Islet precursor cell (in vitro differentiated cells): ENCODE results near the gene GLRA3.
"Not testable (repeated sequence)": the region's sequence is repeated elsewhere in the genome, so short reads cannot be mapped to it uniquely, and the experiment has no call there.

ENCODE experiments used
- DNase-seq: peaks from one replicate; pipeline ENCODE4 v3.0.0-alpha.2; 2018

Gene GLRA3

GRCh38 chr4:174808836-174809235, 20.2 kb downstream of the GLRA3 start:
- DNase-seq = no peak

- no peak for DNase-seq
Observed at GRCh38 chr4:174808119-174808518, 20.9 kb downstream of the GLRA3 start.

GRCh38 chr4:174805746-174806145, 23.3 kb downstream of the GLRA3 start:
- no peak for DNase-seq

- no peak for DNase-seq
Observed at GRCh38 chr4:174794543-174795094, 34.4 kb downstream of the GLRA3 start.

GRCh38 chr4:174789657-174790056, 39.4 kb downstream of the GLRA3 start:
- DNase-seq = no peak

- DNase-seq = not testable (repeated sequence)
Observed at GRCh38 chr4:174778274-174778986, 50.6 kb downstream of the GLRA3 start.

GRCh38 chr4:174775366-174775765, 53.7 kb downstream of the GLRA3 start:
- no peak for DNase-seq

- no peak for DNase-seq
Observed at GRCh38 chr4:174764105-174764729, 64.8 kb downstream of the GLRA3 start.

- DNase-seq = no peak
Observed at GRCh38 chr4:174763454-174764104, 65.5 kb downstream of the GLRA3 start.

- no peak for DNase-seq
Observed at GRCh38 chr4:174761451-174761850, 67.6 kb downstream of the GLRA3 start.

- DNase-seq = no peak
Observed at GRCh38 chr4:174757736-174758135, 71.3 kb downstream of the GLRA3 start.

GRCh38 chr4:174753021-174753420, 76.0 kb downstream of the GLRA3 start:
- DNase-seq = no peak

- DNase-seq = no peak
Observed at GRCh38 chr4:174752026-174752425, 77.0 kb downstream of the GLRA3 start.

- no peak for DNase-seq
Observed at GRCh38 chr4:174749091-174749490, 80.0 kb downstream of the GLRA3 start.

- DNase-seq = no peak
Observed at GRCh38 chr4:174746710-174747109, 82.3 kb downstream of the GLRA3 start.

GRCh38 chr4:174742561-174742960, 86.5 kb downstream of the GLRA3 start:
- no peak for DNase-seq

GRCh38 chr4:174739576-174739975, 89.5 kb downstream of the GLRA3 start:
- no peak for DNase-seq

- DNase-seq = no peak
Observed at GRCh38 chr4:174734181-174734580, 94.9 kb downstream of the GLRA3 start.

GRCh38 chr4:174717828-174718227, 111.2 kb downstream of the GLRA3 start:
- no peak for DNase-seq

GRCh38 chr4:174716986-174717770, 111.9 kb downstream of the GLRA3 start:
- DNase-seq = no peak

GRCh38 chr4:174714393-174715211, 114.4 kb downstream of the GLRA3 start:
- DNase-seq = peak; percentile 72

GRCh38 chr4:174713821-174714220, 115.2 kb downstream of the GLRA3 start:
- DNase-seq = no peak
